Hepatocyte (in vitro differentiated cells): ENCODE results near the gene GLT6D1.
"Not testable (repeated sequence)": the region's sequence is repeated elsewhere in the genome, so short reads cannot be mapped to it uniquely, and the experiment has no call there.

Experiments
- CTCF ChIP-seq: fragments of 200-600 bp; sonication (generic); IDR thresholded peaks from 2 replicates; pipeline ENCODE4 v1.5.1; 2016; ENCODE audit warnings: antibody characterized with exemption, mild to moderate bottlenecking; ENCODE audit not compliant: poor library complexity
- EZH2phosphoT487 ChIP-seq: fragments of 200-600 bp; sonication (generic); IDR thresholded peaks from one replicate; pipeline ENCODE4 v1.6.1; 2018; ENCODE audit warnings: antibody characterized with exemption, mild to moderate bottlenecking, low read depth, moderate library complexity; ENCODE audit not compliant: unreplicated experiment, severe bottlenecking

- not testable (repeated sequence) for TF ChIP-seq CTCF, EZH2phosphoT487
Observed at GRCh38 chr9:135672786-135673185, 33.4 kb upstream of the GLT6D1 start.
